ENCODE measurements around the gene IRF5. TPM values are rescaled to one million over a fixed set of nuclear protein-coding genes. Genes with fewer than 3 reads are reported as not detected.

IRF5 gene
- total and polyA plus RNA-seq, 7 donors: 0.44 to 1.6 (median 1.2) TPM

DNA sequence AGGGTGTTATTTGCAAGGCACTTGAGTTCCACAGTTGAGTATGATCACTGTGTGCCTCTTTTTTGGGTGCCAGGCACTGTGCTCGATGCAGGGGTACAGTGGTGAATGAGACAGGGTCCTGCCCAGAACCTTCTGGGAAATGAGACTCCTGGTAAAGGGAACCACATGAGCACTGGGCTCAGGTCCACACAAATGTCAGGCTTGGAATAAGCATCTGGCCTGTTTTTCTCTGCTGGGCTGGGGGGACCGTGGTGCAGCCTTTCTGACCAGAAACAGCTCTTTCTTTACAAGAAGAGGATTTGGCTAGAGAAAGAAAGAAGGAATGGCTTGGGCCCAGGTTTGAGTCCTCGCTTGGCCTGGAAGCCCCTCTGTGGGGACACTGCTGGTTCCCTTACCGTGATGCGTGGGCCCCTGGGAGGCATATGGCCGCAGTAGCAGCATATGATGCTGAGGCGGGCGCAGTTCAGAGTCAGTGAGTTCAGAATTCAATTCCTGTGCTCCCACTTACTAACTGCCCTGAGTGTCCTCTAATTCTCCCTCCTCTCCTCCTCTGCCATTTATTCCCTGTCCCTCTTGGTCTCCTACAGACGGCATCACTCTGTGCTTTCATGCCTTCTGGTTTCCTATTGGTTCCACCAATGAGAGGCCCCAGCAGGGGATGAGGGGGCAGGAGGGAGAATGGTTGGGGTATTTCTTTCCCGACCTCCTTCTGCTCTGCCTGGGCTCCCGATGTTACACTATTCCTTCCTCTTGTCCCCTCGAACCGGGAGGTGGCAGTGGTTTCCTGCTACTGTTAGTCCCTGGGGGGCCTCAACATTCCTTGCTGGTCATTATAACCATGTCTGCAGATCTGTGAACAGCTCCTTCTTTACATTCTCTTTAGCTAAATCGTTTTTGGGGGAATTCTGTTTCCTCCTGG is 17.6 kb upstream of the IRF5 start:
- WGBS, 3 donors: 45 to 57% (median 50%) methylated on average over 14 of the region's 14 CpGs
- intact Hi-C loops (cut with DNase I): no loop called here

DNA sequence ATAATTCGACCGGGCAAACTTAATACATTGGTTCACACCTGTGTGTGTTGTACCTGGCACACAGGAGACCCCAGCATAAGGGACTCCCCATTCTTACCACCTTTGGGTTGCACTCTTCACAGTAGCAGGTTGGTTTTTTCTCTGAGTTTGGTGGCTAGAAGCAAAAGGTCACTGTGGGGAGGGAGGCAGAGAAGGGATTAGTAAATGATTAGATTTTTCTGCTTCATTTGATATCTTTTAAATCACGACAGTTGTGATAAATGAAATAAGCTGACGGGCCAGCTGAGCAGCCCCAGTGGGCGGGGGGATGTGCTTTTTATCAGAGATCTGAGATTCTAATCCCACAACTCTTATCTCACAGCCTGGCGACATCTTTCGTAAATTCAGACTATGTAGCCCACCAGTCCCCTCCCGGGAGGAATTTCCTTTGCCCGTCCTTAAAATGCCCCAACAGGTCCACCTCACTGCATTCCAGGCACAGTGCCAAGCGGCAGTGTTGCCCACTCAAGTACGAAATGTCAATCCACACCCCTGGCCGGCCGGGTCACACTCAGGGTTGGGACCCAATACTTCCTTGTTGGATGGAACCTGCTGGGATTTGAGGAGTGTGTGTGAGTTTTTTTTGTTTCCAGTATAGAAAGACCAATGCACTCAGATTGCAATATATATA is 16.7 kb upstream of the IRF5 start:
- Histone ChIP-seq H3K4me1 (peaks cover under 1% of the 10 kb centered on the region), H3K4me3 (no peak overlapping the region), H3K27ac (no peak overlapping the region), H3K27me3 (ENCODE audit: insufficient read depth in 3 of 3, low read length in 2 of 3) (peaks cover 0 to 30% (median 5%) of the 10 kb centered on the region in 3 donors), H3K9me3 (no peaks in the 10 kb centered on the region), H3K36me3 (ENCODE audit: insufficient read depth in 1 of 2, low read depth in 1 of 2) (no peaks in the 10 kb centered on the region)
- WGBS, 3 donors: 58 to 64% (median 60%) methylated on average over 13 of the region's 13 CpGs
- intact Hi-C loops (cut with DNase I): no loop called here
- ATAC-seq (no peak), DNase-seq (peak in 1 of 2 donors; percentile 22)
- TF ChIP-seq, protein P1, sequence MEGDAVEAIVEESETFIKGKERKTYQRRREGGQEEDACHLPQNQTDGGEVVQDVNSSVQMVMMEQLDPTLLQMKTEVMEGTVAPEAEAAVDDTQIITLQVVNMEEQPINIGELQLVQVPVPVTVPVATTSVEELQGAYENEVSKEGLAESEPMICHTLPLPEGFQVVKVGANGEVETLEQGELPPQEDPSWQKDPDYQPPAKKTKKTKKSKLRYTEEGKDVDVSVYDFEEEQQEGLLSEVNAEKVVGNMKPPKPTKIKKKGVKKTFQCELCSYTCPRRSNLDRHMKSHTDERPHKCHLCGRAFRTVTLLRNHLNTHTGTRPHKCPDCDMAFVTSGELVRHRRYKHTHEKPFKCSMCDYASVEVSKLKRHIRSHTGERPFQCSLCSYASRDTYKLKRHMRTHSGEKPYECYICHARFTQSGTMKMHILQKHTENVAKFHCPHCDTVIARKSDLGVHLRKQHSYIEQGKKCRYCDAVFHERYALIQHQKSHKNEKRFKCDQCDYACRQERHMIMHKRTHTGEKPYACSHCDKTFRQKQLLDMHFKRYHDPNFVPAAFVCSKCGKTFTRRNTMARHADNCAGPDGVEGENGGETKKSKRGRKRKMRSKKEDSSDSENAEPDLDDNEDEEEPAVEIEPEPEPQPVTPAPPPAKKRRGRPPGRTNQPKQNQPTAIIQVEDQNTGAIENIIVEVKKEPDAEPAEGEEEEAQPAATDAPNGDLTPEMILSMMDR (IDR thresholded peaks at IDR 0.05): no peak

More for the DNA sequence above, 17.6 kb upstream of the IRF5 start:
- no peaks in the 10 kb centered on the region for H3K36me3 ChIP-seq (ENCODE audit: insufficient read depth in 1 of 2, low read depth in 1 of 2)
- no peak overlapping the region for H3K27ac ChIP-seq
- DNase-seq (no peak), ATAC-seq (no peak)
- peaks cover 4% of the 10 kb centered on the region for H3K4me1 ChIP-seq
- TF ChIP-seq, protein P1 (IDR thresholded peaks at IDR 0.05): no peak
- no peaks in the 10 kb centered on the region for H3K9me3 ChIP-seq
- H3K27me3 ChIP-seq (ENCODE audit: insufficient read depth in 3 of 3, low read length in 2 of 3): peaks cover 0 to 39% (median 9%) of the 10 kb centered on the region in 3 donors
- H3K4me3 ChIP-seq: no peak overlapping the region

DNA sequence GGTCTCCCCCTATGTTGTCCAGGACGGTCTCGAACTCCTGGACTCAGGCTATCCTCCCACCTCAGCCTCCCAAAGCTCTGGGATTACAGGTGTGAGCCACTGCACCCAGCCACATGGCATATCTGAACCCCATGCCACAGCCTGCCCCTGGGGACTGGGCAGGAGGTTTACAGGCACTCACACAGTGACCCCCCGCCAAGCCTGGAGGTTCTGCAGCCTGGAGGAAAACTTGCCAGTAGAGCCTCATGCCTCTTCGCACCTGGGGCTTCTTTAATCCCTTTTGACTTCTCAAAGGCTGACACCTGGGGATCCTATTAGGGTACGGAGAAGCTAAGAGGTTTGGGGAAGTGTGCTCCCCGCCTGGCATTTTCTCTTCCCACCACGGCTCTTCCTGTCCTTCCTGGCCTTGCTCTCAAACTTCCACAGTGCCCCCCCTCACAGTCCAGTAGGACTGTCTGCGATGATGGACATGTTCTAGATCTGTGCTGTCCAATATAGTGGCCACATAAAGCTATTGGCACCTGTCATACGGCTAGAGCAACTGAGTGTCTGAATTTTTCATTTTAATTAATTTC is 15.8 kb upstream of the IRF5 start:
- DNase-seq (peak in 1 of 2 donors; percentile 20), ATAC-seq (no peak)
- Histone ChIP-seq H3K9me3 (no peaks in the 10 kb centered on the region), H3K27me3 (ENCODE audit: insufficient read depth in 3 of 3, low read length in 2 of 3) (peaks cover 0 to 21% (median 2%) of the 10 kb centered on the region in 3 donors), H3K27ac (no peak overlapping the region), H3K4me1 (no peaks in the 10 kb centered on the region), H3K36me3 (ENCODE audit: insufficient read depth in 1 of 2, low read depth in 1 of 2) (no peaks in the 10 kb centered on the region), H3K4me3 (no peak overlapping the region)
- TF ChIP-seq, protein P1 (IDR thresholded peaks at IDR 0.05): no peak
- intact Hi-C loops (cut with DNase I): no loop called here
- WGBS, 3 donors: 65 to 79% (median 75%) methylated on average over 9 of the region's 9 CpGs

DNA sequence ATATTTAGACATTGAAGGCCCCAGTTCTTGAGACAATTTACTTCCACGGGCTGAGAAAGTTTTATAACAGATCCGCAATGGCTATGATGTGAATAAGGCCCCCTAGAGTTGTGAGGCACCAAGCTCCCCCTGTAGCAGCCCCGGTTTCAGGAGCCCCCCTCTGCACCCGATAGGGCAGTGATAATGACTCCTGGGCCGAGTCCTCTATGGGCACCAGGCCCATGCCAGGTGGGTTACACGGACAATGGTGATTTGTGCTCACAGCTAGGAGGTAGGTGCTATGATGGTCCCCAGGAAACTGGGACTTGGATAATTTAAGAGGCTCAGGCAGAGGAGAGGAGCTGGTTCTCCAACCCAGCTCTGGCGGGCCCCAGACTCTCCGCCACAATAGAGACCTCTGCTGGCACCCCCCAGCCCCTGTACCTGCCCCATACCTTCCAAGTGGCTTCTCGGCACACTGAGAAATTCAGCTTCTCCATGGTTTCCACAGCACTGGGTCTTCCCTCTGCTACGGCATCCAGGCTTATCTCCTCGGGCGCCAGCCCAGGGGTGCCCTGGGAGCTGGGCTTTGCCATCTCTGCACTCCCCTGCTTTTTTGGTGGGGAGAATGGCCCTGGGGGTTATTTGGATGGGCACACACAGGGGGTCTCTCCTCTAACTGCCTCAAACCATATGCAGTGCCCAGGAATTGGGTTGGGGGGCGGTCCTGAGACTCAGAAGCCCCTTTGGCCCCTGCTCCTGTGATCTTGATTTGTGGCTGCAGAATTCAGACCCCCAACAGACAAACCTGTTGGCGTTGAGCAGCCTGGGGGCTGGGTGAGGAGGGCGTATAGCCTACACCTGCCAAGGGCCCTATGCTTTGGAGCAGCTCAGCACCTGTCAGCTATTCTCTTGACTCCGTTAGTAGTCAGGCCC is 15.0 kb upstream of the IRF5 start:
- Histone ChIP-seq H3K4me1 (no peaks in the 10 kb centered on the region), H3K36me3 (ENCODE audit: insufficient read depth in 1 of 2, low read depth in 1 of 2) (no peaks in the 10 kb centered on the region), H3K27ac (no peak overlapping the region), H3K27me3 (ENCODE audit: insufficient read depth in 3 of 3, low read length in 2 of 3) (peaks cover 0 to 22% (median 2%) of the 10 kb centered on the region in 3 donors), H3K9me3 (no peaks in the 10 kb centered on the region), H3K4me3 (no peak overlapping the region)
- TF ChIP-seq, protein P1 (IDR thresholded peaks at IDR 0.05): no peak
- intact Hi-C loops (cut with DNase I): no loop called here
- WGBS, 3 donors: 75 to 79% (median 77%) methylated on average over 16 of the region's 16 CpGs
- no peak for ATAC-seq
- peak in 1 of 2 donors; percentile 23 for DNase-seq
